Fibroblast of villous mesenchyme (primary cell): ENCODE results near the gene ELP4. TPM values are rescaled to one million over a fixed set of nuclear protein-coding genes. Genes with fewer than 3 reads are reported as not detected.

Experiments used
- DNase-seq: peaks from one replicate; pipeline ENCODE4 v3.0.0-alpha.2; 2010; ENCODE audit warnings: low read depth
- H3K4me3 ChIP-seq: 2 replicates; pipeline ENCODE4 v1.5.1; 2011; ENCODE audit warnings: low read depth, mild to moderate bottlenecking, low read length
- CTCF ChIP-seq: IDR thresholded peaks from 2 replicates; pipeline ENCODE4 v1.5.1; 2012; ENCODE audit warnings: low read depth, mild to moderate bottlenecking, low read length; ENCODE audit not compliant: insufficient read depth
- total RNA-seq: library from RNA; depleted of rRNA; stranded (reverse); fragments of >200 nt; gene quantifications from 2 replicates; pipeline ENCODE4 v1.2.3, GENCODE V29; 2012

The ELP4 gene
- total RNA-seq, 1 donor: 19.0 TPM

GRCh38 chr11:31500560-31500959 is 9.0 kb upstream of the ELP4 start:
- TF ChIP-seq CTCF: no peak
- DNase-seq: peak; percentile 62

GRCh38 chr11:31509051-31509428 is 527 bp upstream of the ELP4 start:
- no peak for DNase-seq
- H3K4me3 ChIP-seq: peak overlapping the region; percentile 97
- TF ChIP-seq CTCF: no peak

More at GRCh38 chr11:31500560-31500959, 9.0 kb upstream of the ELP4 start:
- no peak overlapping the region for H3K4me3 ChIP-seq

GRCh38 chr11:31512117-31512516 is 2.5 kb downstream of the ELP4 start:
- H3K4me3 ChIP-seq: no peak overlapping the region
- no peak for TF ChIP-seq CTCF
- DNase-seq: no peak

- no peak for DNase-seq
- no peak for TF ChIP-seq CTCF
- no peak overlapping the region for H3K4me3 ChIP-seq
Observed at GRCh38 chr11:31521497-31522150, 12.1 kb downstream of the ELP4 start.

GRCh38 chr11:31529189-31529588 is 19.6 kb downstream of the ELP4 start:
- DNase-seq: no peak
- H3K4me3 ChIP-seq: no peak overlapping the region
- TF ChIP-seq CTCF: no peak

- H3K4me3 ChIP-seq: no peak overlapping the region
- no peak for DNase-seq
- TF ChIP-seq CTCF: no peak
Observed at GRCh38 chr11:31529701-31530100, 20.1 kb downstream of the ELP4 start.

GRCh38 chr11:31531293-31531692 is 21.7 kb downstream of the ELP4 start:
- no peak overlapping the region for H3K4me3 ChIP-seq
- no peak for DNase-seq
- no peak for TF ChIP-seq CTCF
